ENCODE measurements around the gene SEMA5A.

Gene SEMA5A

DNA sequence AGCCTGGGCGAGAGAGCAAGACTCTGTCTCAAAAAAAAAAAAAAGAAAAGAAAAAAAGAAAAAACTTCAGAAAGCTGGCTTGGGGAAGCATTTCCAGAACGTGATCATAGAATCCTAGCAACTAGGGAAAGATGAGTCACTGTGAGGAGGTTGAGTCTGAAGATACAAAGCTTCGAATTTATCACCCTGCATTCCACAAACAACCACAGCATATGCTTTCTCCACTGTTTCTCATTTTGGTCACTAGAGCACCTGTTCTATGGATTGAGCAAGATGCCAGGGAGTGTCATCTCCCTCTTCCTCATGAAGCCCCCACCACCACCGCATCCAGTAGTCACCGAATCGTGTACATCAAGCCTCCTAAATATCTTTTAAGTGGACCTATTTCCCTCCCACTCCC, 37.9 kb downstream of the SEMA5A start:
- DNase-seq, result no peak

GRCh38 chr5:9505225-9505624, 40.6 kb downstream of the SEMA5A start:
- DNase-seq, result no peak

DNA sequence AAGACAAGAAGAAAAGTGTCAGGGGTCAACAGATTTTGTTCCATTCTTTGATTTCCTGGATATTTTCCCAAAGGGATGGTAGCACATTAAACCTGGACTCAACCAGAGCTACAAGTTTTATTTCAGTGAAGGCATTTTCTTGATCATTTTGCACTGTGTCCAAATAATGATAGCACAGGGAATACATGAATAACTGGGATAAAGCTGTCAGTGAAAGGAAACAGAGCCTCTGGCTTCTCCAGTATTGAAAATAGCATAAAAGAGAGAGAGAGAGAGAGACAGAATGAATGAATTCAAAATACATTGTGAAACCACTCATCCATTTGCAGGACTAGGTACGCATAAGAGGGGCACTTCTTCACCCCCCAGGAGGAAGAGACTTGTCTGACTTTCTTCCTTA, 43.0 kb downstream of the SEMA5A start:
- no peak for DNase-seq

DNA sequence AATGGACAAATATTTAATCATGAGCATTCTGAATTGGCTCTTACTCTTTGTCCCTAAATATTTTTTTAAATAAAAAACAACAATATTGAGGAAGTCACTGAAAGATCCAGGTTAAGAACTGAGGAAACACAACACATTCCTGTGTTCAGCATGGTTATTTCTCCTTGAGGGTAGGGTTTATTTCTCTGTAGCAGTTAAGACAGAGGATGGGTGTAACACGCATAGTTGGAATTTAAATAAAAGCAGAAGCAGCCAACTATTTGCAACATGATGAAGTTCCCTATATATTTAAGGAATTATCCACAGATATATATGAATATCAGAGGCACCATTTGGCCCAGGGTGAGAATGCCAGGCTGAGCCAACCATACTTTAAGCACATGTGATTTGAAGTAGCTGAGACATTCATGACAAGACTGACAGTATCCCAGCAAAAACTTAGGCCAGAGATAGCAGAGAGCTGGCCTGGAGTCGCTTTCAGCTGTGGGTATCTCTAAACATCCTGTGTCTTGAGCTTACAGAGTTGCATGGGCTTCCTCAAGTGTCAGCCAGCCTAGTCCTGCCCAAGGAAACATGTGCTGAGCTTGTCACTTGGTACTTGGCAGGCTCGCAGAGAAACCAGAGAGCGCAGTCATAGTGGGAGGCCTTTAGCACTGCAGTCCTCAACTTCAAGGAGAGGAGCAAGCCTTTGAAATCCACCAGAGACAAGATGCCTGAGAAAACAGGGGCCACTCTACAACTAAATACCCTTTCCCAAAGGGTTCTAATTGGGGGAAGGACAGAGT, 43.6 kb downstream of the SEMA5A start:
- DNase-seq, result no peak

DNA sequence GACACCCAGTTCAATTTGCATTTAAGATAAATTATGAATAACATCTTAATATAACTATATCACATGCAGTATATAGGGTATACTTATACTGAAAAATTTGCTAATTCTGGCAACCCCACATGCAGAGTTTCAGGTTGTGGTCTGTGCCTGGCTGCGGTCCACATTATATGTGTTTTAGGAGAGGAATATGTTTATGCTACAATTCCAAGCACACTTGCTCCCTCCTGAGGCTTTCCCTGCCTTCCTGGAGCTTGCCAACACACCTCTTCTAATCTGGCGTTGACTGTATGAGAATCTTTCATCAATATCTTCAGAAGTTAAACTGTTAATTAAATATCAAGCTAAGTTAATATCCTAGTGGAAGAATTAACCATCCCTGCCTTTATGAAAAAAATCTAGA, 45.2 kb downstream of the SEMA5A start:
- no peak for DNase-seq

DNA sequence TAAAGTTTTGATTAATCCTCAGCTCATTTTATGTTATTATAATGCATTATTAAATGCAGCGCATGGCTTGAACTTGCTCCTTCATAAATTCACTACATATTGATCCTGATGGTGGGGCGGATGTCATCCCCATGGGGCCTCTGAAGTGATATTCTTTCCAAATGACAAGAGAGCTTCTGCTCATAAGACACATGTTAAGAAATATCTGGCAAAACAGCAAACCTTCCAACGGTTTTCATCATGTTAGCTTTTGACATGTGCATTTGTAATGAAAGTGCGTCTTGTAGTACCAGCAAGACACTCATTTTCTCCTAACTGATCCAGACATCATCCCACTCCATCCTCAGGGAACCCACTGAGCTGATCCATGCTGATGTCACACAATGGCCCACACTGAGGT, 45.7 kb downstream of the SEMA5A start:
- no peak for DNase-seq

GRCh38 chr5:9499498-9499876, 46.4 kb downstream of the SEMA5A start:
- no peak for DNase-seq

GRCh38 chr5:9498541-9499497, 47.1 kb downstream of the SEMA5A start:
- DNase-seq, result no peak

DNA sequence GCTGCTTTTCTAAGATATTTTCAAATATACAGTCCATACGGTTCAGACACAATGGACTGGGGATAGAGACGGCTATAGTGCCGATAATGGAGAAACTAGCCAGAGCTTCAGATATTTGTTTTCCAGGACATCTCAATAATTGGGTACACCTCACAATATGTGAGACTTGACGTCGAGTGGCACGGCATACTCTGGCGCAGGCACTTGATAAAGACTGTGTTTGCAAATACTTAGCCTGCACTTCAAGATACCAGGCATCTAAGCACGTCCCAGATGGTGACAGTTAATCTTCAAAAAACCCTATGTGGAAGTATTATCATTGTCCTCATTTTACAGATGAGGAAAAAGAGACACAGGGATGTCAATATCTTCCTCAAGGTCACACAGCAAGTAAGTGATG, 48.5 kb downstream of the SEMA5A start:
- no peak for DNase-seq

GRCh38 chr5:9496801-9497200, 49.1 kb downstream of the SEMA5A start:
- no peak for DNase-seq

DNA sequence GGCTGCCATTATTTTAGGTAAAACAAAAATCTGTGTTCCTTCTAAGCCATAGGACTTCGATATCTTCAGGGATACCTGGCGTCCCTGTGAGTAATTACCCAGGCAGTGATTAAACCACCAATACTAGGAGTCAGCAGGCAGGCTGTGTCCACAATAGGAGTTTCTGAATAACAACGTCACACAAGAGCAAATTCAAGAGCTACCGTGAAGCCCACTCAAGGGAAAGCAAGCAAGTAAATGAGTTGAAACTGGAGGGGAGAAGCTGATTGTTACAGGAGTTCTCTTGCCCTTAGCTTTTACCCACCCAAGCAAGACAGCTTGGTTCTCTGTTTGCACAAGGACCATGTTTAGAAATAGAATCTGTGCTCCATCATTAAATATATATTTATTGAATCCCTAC, 50.8 kb downstream of the SEMA5A start:
- DNase-seq, result no peak

DNA sequence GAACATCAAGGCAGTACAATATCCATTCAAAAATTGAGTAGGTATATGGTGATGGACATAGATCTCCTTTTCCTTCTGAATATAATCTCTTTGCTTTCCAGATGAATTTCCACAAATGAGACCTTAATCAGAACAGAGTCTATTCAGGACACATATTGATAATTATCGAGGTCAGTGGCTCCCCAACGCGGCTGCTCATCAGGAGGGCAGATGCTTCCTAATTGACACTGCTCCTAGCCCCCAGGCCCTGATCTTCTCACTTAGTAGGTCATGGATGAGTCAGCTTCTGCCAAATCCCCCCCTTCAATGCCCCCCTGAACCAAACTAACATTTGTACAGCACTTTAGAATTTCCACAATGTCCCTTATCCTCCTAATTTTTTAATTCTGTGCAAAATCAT, 51.6 kb downstream of the SEMA5A start:
- no peak for DNase-seq

- no peak for DNase-seq
Measured at GRCh38 chr5:9490494-9491097, 55.3 kb downstream of the SEMA5A start.

- DNase-seq, result no peak
Measured at GRCh38 chr5:9483779-9484178, 62.1 kb downstream of the SEMA5A start.

DNA sequence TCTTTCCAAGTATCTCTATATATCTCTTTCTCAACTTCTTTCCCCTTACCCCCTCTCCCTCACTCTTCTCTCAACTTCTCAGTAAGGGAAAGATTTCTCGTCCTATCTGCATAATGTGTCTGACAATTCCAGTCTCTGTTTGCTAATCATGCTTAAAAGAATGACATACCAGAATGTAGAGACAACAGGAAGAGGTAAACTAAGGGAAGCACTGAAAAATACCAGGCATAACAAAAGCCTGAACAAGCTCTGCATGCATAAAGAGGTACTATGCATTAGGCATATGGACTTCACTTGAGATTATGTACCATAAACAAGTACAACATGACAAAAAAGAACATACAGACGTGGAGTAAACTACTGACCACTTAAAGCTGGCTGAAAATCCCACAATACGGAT, 62.6 kb downstream of the SEMA5A start:
- no peak for DNase-seq

- no peak for DNase-seq
Measured at GRCh38 chr5:9482381-9482780, 63.5 kb downstream of the SEMA5A start.

GRCh38 chr5:9480499-9480898, 65.4 kb downstream of the SEMA5A start:
- DNase-seq, result no peak

GRCh38 chr5:9479990-9480389, 65.9 kb downstream of the SEMA5A start:
- DNase-seq, result no peak

- DNase-seq, result no peak
Measured at GRCh38 chr5:9479361-9479760, 66.5 kb downstream of the SEMA5A start.

DNA sequence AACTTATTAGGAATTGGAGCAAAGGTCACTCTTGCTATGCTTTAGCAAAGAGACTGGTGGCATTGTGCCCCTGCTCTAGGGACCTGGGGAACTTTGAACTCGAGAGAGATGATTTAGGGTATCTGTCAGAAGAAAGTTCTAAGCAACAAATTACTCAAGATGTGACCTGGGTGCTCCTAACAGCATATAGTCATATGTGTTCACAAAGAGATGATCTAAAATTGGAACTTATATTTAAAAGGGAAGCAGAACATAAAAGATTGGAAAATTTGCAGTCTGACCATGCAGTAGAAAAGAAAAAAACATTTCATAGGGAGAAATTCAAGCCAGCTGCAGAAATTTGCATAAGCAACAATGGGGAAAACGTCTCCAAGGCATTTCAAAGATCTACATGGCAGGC, 68.3 kb downstream of the SEMA5A start:
- DNase-seq, result no peak

DNA sequence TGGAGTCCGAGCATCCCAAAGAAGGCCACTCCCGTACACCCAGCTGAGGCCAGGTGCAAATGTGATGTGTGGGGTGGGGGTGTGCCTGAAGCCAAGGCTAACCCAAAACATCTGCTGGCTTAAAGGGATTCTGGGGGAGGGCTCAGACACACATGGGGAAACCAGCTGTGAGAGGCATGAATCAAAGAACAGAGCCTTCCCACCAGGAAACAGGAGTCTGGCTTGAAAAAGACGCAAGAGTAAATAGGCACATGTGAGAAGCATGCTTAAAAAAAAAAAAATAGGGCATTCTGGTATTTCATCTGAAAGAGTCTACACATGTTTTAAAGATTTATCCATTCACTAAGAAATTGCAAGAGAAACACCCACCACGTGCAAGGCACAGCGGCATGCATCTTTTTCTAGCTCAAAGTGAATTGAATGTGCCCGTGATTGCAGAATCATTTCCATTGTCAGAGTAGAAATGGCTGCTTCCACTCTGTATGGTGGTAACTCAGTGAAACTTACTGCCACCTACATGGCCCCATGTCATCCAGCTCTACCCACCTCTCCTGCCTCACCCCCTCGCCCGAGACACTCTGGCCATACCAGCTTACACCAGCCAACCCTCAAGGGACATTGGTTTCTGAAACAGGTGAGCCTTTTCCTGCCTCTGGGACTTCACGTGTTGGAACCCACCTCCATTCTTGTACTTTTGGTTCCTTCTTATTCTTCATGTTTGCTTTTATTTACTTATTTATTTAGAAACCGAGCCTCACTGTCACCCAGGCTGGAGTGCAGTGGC, 71.5 kb downstream of the SEMA5A start:
- DNase-seq, result no peak

GRCh38 chr5:9473624-9474023, 72.3 kb downstream of the SEMA5A start:
- DNase-seq, result no peak

GRCh38 chr5:9470410-9470809, 75.5 kb downstream of the SEMA5A start:
- no peak for DNase-seq
